AML-193 (cell line): Measurements from ENCODE around the gene LAMC3.

Experiments used
- DNase-seq, 2 experiments: peaks; one replicate each; lab custom pipeline; 2025; lab: John Stamatoyannopoulos, UW

The LAMC3 gene

DNA sequence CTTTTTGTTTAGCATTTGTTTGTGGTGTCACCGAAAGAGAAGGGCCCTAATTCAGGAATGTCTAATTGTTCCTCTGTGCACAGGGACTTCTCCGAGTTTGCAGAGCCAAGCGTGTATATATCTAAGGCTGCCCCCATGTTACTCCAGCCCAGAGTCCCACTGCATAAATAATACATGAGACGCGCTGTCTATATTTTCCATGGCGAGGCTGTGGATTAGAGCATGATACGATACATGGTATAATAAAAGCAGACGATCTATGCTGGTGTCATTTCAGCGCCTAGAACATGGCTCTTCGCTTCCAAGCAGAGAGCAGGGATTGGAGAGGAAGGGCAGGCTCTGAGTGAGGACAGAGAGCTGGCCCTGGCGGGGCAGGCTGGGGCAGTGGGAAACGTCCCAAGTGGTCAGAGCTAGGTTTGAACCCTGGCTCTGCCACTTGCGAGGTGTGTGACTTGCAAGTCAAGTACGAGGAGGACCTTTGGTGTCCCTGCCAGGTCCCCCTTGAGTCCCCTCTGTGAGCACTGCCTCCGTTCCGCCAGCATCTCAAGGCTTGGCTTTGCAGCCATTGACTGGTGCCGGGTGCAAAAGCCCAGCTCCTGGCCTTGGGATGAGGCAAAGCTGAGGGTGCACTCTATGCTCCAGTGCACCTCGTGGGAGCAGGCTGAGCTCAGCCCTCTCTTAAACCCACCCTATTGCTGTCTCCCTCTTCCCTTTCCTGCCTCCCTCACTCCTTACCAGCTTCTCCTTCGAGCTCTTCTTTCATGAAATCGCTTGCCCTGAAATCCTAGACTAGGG lies 29.2 kb upstream of the LAMC3 start:
- DNase-seq: no peak

DNA sequence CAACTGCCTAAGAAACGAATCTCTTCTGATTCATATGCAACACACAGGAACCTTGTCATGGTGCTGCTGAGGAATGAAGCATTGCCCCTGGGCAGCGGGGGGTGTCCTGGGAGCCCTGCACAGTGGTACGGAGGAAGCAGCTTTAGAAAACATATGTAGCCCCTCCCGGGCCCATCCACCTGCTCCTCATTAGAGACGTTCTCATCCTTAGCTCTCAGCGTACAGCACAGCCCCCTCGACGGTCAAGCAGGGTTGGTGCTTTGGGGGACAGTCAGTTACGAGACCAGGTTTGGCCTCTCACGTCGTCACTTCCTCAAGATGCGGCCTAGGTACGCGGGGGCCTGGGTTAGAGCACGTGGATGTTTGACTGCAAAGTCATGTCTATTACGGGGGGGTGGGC lies 28.4 kb upstream of the LAMC3 start:
- DNase-seq: no peak

DNA sequence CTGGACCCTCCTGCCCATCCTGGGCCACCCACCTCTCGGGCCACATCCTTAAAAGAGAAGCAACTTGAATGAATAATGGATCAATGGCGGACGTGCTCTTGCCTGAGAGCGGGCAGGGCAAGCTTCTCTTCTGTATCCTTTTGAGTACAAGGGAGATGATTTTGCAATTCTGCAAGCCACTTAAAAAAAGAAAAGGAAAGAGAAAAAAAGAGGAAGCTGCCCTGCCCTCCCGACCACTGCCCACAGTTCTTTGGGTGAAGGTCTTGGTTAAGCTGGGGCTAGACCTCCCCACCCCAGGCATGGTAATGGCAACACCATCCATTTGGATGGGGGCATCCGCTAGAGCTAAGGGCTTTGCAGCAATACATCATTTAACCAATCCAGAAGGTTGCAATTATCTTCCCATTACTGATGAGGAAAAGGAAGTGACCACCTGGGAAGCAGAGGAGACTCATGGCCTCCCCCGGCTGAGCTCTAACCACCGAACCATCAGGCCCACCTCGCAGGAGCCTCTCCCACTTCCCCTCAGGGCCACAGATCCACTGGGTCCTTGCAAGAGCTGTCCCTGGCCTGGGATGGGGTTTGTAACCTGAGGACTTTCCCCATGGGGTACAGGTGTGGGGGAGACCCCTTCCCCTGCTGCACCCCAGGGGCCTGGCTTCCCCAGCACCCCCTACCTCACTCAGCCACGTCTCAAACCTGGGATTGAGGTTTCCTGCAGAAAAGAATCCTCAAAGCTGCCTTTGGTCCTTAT lies 27.8 kb upstream of the LAMC3 start:
- DNase-seq: peak; percentile 61 to 69

DNA sequence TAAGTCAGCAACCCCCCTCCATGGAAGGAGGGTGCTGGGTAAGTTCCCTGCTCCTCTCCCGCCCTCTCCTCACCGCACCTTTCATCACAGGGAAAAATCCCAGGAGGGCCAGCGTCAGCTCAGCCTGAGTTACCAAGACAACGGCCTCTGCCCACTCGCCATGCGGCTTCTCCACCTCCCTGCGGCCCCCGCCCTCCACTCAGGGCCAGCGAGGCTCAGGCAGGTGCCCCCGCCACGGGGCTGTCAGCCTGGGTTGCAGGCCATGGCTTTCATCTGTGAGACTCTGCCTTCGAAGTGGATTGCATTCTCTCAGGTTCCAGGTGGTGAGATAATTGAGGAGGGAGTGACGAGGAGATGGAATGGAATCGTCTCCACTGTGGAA lies 27.2 kb upstream of the LAMC3 start:
- DNase-seq: no peak

DNA sequence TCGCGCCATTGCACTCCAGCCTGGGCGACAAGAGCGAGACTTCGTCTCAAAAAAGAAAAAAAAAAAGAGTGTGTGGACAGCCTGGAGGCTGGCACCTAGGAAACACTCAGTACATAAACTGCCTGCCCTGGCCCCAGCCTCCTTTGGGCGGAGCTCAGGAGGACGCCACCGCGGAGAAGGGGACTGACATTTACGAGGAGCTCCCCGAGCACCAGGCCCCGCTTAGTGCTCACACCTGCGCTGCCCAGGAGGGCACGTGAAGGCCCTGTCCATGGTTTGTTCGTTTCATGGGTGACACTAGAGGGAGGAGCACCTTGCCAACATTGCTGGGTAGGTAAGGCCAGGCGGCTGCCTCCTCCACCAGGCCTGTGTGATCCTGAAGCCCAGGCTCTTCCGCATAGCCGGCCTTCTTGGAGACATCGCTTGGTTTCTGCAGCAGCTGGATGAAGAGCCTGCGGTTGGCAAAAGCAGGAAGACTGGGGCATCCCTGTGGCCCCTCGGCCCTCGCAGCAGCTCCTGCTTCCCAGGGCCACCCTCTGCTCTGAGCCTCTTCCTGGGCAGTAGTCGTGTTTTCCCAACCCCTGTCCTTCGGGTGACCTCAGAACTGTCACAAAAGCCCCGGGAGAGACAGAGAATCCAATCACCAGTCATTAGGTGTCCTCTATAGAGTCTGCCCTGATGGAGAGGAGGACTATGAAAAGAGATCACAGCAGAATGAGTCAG lies 26.2 kb upstream of the LAMC3 start:
- DNase-seq: no peak

DNA sequence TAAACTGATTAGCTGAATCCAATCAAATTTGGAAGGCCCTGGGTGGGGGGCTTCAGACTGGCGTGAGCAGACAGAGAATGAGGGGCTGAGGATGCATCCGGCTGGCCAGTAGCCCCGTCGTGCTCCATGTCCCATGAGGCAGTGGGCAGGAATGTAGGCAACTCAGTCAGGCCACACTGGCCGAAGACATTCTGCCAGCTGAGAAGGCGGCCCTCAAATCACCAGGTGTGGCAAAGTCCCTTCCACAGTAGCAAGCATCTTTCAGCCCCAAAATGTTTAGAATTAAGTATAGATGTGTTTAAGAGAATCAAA lies 25.7 kb upstream of the LAMC3 start:
- DNase-seq: no peak

DNA sequence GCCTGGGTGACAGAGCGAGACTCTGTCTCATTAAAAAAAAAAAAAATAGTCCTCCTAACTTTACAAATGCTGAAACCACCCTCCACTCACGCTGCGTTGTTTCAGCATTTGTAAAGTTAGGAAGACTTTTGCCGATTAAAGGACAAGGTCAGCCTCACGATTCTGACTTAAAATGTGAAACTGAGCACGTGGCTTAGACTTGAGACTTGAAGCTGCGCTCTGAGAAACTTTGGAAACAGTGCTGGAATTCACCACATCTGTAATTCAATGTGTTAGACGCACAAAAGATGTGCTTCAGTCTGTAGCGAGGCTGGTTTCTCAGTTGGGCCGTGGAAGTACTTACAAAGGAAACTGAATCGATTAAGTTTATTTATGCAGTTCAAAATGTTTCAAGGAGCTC lies 25.0 kb upstream of the LAMC3 start:
- DNase-seq: no peak

DNA sequence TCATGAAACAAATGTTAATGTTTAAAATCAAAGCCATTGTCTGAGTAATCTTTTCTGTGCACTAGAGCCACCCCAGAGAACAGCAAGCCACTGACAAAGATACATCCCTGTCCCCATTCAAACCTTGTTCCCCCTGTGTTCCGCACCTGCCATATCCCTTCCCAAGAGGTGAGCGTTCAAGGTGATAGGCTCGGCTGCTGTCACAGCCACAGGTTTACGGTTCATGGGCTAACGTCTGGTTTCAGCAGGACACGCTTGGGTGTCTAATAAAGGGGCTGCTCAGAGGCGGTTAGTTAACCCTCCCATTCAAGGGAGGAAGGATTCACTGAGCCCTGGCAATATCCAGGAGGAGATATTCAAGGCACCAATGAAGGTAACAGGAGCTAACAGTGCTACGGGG lies 24.5 kb upstream of the LAMC3 start:
- DNase-seq: no peak

DNA sequence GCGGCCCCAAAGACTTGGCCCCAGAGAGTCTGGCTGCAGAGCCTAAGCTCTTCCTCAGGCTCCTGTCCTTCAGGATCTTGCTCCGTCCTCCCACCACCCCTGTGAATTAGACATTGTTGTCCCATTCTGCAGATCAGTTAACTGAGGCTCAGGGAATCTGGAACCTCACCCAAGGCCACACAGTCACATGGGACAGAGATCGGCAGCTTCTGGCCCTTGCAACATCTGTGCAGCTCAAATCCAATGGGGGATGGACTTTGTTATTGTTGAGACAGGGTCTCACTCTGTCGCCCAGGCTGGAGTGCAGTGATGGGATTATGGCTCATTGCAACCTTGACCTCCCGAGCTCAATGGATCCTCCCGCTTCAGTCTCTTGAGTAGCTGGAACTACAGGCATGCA lies 23.9 kb upstream of the LAMC3 start:
- no peak for DNase-seq

DNA sequence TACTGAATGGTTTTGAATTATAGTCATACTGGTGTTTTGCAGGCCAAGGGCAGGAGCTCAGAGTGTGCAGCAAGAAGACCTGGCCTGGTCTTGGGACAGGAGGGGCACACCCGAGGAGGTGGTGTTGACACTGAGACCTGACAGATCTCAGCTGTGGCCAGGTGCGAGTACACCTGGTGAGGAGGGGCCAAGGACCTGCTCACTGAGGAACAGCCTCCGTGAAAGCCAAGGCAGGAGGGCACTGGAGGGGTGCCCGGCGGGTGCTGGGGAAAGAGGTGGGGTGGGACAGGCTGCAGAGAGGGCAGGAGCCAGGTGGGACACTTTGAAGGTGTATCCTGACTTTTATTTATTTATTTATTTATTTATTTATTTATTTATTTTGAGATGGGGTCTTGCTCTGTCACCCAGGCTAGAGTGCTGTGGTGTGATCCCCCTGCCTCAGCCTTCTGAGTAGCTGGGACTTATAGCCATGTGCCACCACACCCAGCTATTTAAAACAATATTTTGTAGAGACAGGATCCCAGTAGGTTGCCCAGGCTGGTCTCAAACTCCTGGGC lies 23.3 kb upstream of the LAMC3 start:
- DNase-seq: no peak

DNA sequence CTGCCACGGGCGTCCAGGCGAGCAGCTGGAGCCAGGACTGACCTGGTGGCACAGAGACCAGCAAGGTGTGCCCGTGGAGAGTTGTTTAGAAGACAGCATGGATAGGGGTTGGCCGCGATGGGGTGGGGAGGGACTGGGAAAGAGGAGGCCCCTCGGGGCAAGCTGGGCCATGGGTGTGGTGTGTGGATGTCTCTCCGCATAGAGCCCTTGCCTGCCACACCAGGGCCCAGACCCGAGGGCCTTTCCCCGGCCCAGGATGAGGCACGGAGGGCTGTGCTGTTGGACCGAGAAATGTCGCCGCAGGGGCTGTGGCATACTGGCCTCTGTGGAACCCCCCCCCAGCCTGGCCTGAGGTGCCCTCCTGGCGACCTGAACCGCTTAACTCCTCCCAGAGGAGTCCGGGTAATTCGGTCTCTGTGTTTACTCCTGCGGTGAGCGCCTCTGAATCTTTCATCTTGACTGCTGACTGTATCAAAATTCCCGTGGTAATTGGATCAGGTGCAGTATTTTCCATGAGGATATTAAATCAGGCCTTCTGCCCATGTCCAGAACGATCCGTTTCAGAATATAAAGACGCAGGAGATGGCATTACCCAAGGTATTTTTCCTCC lies 22.5 kb upstream of the LAMC3 start:
- no peak for DNase-seq

DNA sequence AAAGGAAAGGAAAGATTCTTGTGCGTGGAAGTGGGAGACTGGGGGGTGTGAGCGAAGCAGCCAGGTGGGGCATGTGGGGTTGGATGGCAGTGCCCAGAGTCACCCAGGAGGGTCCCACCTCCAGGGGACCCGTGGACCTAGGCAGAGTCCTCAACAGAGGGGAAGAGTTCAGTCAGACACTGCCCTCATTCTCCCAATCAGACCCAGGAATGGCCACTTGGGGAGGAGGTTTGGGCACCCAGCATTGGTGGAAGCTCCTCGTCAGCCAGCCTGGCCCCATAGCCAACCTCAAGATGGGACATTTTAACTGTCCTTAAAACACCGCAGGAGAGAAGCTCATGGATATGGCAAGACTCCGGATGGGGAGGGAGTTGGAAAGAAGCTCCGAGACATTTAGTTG lies 21.9 kb upstream of the LAMC3 start:
- no peak for DNase-seq

DNA sequence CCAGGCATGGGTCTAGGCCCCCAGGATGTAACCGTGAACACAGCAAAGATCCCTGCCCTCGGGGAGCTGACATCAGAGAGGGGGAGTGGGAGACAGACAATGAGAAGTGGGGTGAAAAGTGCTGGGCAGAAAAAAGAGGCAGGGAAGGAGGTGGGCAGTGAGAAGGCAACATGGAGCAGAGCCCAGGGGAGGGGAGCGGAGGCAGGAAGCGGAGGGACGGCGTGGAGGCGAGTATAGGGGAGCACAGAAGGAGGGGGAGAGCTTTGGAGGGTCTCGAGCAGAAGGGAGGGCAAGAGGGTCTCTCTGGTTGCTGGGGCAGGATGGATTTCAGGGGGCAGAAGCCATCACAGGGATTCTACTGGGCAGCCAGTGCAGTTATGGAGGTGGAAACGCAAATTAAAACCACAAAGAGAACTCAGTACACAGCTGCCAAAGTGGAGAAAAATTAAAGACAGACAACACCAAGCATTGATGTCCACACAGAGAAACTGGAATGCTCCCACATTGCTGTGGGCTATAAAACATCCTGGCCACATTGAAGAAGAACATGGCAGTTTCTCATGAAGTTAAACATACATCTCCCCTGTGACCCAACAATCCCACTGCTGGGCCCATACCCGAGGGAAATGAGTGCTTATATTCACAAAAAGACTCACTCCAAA lies 21.1 kb upstream of the LAMC3 start:
- DNase-seq: no peak

DNA sequence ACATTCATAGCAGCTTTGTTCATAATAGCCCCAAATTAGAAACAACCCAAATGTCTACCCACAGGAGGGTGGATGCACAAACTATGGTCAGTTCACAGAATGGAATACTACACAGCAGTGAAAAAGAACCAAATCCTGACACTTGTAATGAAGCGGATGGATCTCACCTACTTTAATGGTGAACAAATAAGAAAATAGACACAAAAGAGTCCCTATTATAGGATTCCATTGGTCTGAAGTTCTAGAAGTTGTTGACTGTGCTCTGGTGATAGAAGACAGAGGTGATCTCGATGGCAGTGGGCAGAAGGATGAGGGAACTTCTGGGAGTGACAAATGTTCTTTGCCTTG lies 20.6 kb upstream of the LAMC3 start:
- no peak for DNase-seq

DNA sequence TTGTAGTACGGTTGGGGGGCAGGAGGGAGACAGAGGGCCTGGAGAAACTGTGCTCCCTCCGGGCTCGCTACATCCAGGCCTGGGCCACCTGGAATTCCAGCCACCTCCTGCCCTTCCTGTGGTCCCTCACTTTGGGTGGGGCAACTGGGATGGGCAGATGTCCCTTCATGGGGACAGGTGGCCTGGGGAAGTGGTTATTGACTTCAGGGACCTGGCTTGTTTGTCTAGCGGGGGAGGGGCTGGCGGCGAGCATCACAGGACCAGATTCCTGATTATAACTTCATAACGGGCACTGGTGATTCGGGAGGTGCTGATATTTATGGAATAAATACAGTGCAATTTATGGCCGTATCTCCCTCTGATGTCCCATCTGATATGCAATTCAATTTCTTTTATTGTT lies 20.1 kb upstream of the LAMC3 start:
- DNase-seq: no peak

DNA sequence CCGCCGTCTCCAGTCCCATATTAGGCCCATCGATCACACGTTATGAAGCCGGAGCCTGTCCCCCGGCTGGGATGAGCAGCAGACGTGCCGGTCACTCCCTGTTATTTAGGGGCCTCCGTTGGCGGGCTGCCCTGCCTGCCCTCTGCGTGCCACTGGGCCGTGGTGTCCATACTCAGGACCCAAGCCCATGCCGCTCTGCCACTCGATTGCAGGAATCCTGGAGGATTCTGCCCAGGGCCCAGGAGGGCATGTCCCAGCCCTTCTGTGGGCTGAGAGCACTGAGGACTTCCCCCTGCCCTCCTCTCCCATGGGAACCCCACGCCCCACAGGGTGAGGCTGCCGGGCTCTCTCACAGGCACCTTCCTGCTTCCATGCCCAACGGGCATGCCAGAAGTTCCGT lies 19.6 kb upstream of the LAMC3 start:
- DNase-seq: no peak

DNA sequence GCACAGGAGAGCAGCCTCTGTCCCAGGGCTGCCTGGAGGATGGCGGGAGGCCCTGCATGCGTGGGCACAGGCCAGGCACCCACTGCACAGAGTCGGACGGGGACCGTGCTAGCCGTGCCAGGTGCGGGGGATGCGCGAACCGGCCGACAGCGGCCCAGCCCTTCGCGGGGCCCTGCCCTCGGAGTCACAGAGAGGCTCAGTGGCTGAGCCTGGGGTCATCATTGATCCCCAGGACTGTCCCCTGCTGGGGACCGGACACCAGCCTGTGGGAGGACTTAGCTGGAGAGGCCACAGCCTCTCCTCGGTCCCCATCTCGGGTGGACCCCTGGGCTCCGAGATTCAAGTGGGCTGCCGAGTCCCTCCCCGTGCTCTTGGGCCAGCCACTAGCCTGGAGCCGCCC lies 19.1 kb upstream of the LAMC3 start:
- DNase-seq: no peak

DNA sequence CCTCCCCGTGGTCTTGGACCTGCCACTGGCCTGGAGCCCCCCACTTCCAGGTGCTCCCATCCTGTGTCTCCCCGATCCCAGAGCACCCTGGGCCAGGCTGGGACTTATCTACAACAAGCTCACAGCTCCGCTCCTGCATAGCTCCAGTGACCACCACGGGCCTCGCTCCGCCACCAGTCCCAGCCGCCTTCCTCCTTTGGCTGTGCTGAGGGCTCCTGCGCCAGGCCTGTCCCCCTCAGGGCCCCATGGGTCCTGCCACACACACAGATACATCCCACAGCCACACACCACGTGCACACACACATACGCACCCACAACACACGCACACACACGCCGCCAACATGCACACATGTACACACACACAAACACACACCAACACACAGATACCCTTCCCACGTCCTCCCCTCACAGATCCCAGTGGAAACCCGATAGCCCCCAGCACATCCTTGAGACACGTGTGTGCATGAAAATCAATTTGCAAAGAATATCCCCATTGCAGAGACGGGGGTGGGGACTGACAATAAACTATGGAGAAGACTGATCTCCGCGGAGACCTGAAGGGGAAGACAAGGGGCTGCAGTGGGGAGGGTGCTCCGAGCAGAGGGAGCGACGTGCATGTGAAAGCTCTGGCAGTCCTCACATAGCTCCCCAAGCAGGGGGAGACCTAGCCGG lies 18.5 kb upstream of the LAMC3 start:
- no peak for DNase-seq

DNA sequence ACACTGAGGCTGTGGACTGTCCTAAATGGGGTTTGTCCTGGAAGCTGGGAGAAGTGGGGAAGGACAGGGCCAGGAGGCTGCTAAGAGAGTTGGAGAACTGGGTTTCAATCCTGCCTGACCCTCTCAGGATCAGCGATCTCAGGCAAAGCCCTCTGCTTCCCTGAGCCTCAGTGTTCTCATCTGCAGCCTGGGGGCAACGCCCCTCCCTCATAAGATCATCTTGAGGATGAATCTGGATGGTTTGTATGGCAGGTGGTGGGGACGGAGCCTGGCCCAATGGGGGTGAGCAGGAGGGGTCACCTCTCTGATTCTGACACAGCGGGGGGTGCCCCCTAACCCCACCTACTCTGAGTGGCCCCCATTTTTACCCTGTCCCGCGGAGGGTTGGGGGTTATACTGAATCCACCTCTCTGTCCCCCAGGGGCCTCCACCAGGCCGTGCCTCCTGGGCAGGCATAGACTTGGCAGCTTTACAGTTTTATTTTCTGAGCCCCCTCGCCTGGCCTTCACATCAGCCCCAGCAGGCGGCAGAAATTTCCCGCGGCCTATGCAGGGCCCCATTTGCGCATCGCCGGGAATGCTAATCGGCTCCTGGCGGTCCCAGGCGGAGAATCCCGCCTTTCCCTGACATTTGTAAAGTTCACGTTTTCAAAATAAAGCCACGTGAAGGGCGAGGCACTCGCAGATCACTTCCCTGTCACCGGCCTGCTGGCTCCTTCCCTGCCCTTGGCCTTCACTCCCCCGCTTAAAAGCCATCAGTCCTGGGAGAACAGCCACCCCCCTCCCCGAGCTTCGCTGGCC lies 17.8 kb upstream of the LAMC3 start:
- no peak for DNase-seq

DNA sequence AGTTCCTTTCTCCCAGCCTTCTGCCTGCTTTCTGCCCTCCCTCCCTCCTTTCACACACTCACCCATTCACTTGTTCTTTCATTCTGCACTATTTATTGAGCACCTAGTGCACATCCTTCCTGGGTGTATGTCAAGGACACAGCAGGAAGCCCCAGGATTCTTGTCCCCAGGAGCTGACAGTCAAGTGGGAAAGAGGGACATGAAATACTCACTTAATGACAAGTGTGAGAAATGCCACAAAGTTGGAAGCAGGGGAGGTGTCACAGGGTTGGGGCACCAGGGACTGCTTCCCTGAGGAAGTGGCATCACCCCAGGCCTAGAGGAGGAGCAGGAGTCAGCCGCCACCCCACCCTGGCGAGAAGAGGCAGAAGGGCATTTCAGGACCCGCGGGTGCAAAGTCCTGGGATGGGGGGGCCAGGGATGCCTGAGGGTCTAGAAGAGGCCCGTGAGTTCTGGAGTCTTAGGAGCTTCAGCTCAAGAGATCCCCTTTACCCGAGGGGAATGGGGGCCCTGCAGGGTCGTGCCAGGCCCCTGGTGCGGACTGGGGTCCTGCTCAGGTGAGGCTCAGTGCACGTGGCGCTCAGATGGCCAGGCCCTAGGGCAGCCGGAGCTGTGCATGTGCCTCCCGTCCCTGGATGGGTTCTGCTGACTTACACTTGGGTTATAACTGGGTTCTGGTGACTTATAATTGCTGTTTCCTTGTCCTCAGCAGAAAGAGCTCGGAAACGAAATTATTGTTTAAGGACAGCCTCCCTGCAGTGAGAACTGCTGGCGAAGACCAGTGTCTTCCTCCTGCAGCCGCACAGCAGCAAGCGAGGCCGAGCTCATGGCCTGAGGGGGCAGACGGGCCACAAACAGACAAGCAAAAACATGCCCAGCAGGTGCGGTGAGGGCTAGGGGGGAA lies 16.9 kb upstream of the LAMC3 start:
- no peak for DNase-seq
